ENCODE results near the gene CTNNBIP1.

- TF ChIP-seq ATF3 (IDR thresholded peaks at IDR 0.05; ENCODE audit: insufficient read depth, low read depth, low read length) (no peak), POLR2AphosphoS5 (IDR thresholded peaks at IDR 0.05; ENCODE audit: low read depth, low read length) (no peak), CTCF (IDR thresholded peaks at IDR 0.05; ENCODE audit: control extremely low read depth in 1 of 3, insufficient read depth in 1 of 3, low read depth in 1 of 3, low read length in 3 of 3) (no peak), MAFK (IDR thresholded peaks at IDR 0.05; ENCODE audit: low read depth, low read length) (no peak), CEBPB (IDR thresholded peaks at IDR 0.05; ENCODE audit: low read depth, low read length) (no peak)
These were observed 27.1 kb downstream of the CTNNBIP1 start for GRCh38 chr1:9882945-9883303.
